PC-3 (cell line): ENCODE measurements around the gene PITPNM3. TPM values are rescaled to one million over a fixed set of nuclear protein-coding genes. Genes with fewer than 3 reads are reported as not detected.
"Not testable (repeated sequence)": the region's sequence is repeated elsewhere in the genome, so short reads cannot be mapped to it uniquely, and the experiment has no call there.

Source experiments
- ATAC-seq: fragments of 200-7000 bp; cut with Tn5 transposase; 2 replicates; pipeline ENCODE4 v1.9.1; 2020; ENCODE audit warnings: mild to moderate bottlenecking, moderate library complexity
- BruUV-seq: library from RNA; stranded (reverse); fragments of 400-500 nt; replicated peaks from 2 replicates; lab custom pipeline; 2021; lab: Mats Ljungman, UMichigan
- CTCF ChIA-PET: fragments of 300-600 bp; sonication (Branson Sonifier 250); formaldehyde crosslinking; loops from one replicate; lab custom pipeline; 2022; ENCODE audit warnings: antibody characterized with exemption; lab: Charles Lee
- POLR2A ChIA-PET: fragments of 300-600 bp; sonication (Branson Sonifier 250); formaldehyde crosslinking; loops from one replicate; lab custom pipeline; 2022; ENCODE audit warnings: antibody characterized with exemption; ENCODE audit not compliant: unreplicated experiment; lab: Charles Lee
- DNase-seq: peaks from one replicate; pipeline ENCODE4 v3.0.0-alpha.2; 2015
- H2AFZ ChIP-seq: fragments of 300-600 bp; sonication (generic); 2 replicates; pipeline ENCODE4 v1.6.0; 2016; ENCODE audit warnings: antibody characterized with exemption, low read length
- H3F3A ChIP-seq: fragments of 300-600 bp; sonication (generic); one replicate; pipeline ENCODE4 v1.6.0; 2017; ENCODE audit warnings: antibody characterized with exemption, low read length, control low read depth, mild to moderate bottlenecking; ENCODE audit not compliant: unreplicated experiment
- H3K27ac ChIP-seq: fragments of 300-600 bp; sonication (generic); 2 replicates; pipeline ENCODE4 v1.5.1; 2016; ENCODE audit warnings: mild to moderate bottlenecking, low read length
- H3K27me3 ChIP-seq: fragments of 300-600 bp; sonication (generic); 2 replicates; pipeline ENCODE4 v1.6.1; 2016; ENCODE audit warnings: low read length, mixed read lengths
- H3K36me3 ChIP-seq: fragments of 300-600 bp; sonication (generic); 2 replicates; pipeline ENCODE4 v1.6.1; 2016; ENCODE audit warnings: low read depth, mixed run types, low read length, mixed read lengths
- H3K4me1 ChIP-seq: fragments of 300-600 bp; sonication (generic); 2 replicates; pipeline ENCODE4 v1.5.1; 2016; ENCODE audit warnings: low read length; ENCODE audit not compliant: insufficient read depth
- H3K4me2 ChIP-seq: fragments of 300-600 bp; sonication (generic); 2 replicates; pipeline ENCODE4 v1.6.0; 2016; ENCODE audit warnings: low read length
- H3K4me3 ChIP-seq: fragments of 300-600 bp; sonication (generic); 2 replicates; pipeline ENCODE4 v1.5.1; 2016; ENCODE audit warnings: mild to moderate bottlenecking, low read length, mixed read lengths
- H3K79me2 ChIP-seq: fragments of 300-600 bp; sonication (generic); 2 replicates; pipeline ENCODE4 v1.6.1; 2017; ENCODE audit warnings: low read length, mixed read lengths
- H3K9ac ChIP-seq: fragments of 300-600 bp; sonication (generic); 2 replicates; pipeline ENCODE4 v1.6.0; 2016; ENCODE audit warnings: mild to moderate bottlenecking, low read length
- H3K9me2 ChIP-seq: fragments of 300-600 bp; sonication (generic); replicated peaks from 2 replicates; pipeline ENCODE4 v1.6.1; 2016; ENCODE audit warnings: mixed run types, low read length, mixed read lengths
- H3K9me3 ChIP-seq: fragments of 300-600 bp; sonication (generic); 2 replicates; pipeline ENCODE4 v1.6.1; 2016; ENCODE audit warnings: low read length, mixed read lengths
- H4K20me1 ChIP-seq: fragments of 300-600 bp; sonication (generic); 2 replicates; pipeline ENCODE4 v1.6.1; 2016; ENCODE audit warnings: low read length, mixed read lengths
- CTCF ChIP-seq: fragments of 300-600 bp; sonication (generic); conservative IDR thresholded peaks from 2 replicates; pipeline ENCODE4 v1.5.1; 2017; ENCODE audit warnings: antibody characterized with exemption, low read depth, mild to moderate bottlenecking, low read length
- EZH2 ChIP-seq: fragments of 300-600 bp; sonication (generic); IDR thresholded peaks from one replicate; pipeline ENCODE4 v1.6.1; 2017; ENCODE audit warnings: antibody characterized with exemption, mild to moderate bottlenecking, low read length; ENCODE audit not compliant: unreplicated experiment
- EZH2phosphoT487 ChIP-seq: fragments of 300-600 bp; sonication (generic); IDR thresholded peaks from 2 replicates; pipeline ENCODE4 v1.6.1; 2018; ENCODE audit warnings: mild to moderate bottlenecking, antibody characterized with exemption, low read length, borderline replicate concordance
- intact Hi-C: fragments of 100-400 bp; cut with micrococcal nuclease; formaldehyde crosslinking; loops from 2 replicates; pipeline ENCODE4 v1.9.0; 2023
- total RNA-seq: library from RNA; depleted of rRNA; stranded (reverse); fragments of >200 nt; gene quantifications from 2 replicates; pipeline ENCODE4 v1.2.3, GENCODE V29; 2014

Gene PITPNM3
- total RNA-seq, 1 experiment from 2014 or later, result 7.1 TPM

- no peak for TF ChIP-seq CTCF
- TF ChIP-seq EZH2phosphoT487, result no peak
- no peak for TF ChIP-seq EZH2
- H3F3A ChIP-seq, result no peaks in the 10 kb centered on the region
- ATAC-seq (no peak), DNase-seq (no peak)
- no peaks in the 10 kb centered on the region for H3K9me2 ChIP-seq
- no peak overlapping the region for H3K4me3 ChIP-seq
- H3K27me3 ChIP-seq, result no peaks in the 10 kb centered on the region
- no peak overlapping the region for H3K27ac ChIP-seq
- peaks cover 18% of the 10 kb centered on the region for H3K4me1 ChIP-seq
- H3K9ac ChIP-seq, result no peak overlapping the region
- intact Hi-C loops, result no loop called here
- no peaks in the 10 kb centered on the region for H3K9me3 ChIP-seq
- no peak overlapping the region for H3K4me2 ChIP-seq
- no peaks in the 10 kb centered on the region for H3K79me2 ChIP-seq
- no peak overlapping the region for H2AFZ ChIP-seq
- no peaks in the 10 kb centered on the region for H4K20me1 ChIP-seq
- CTCF ChIA-PET, result no interaction called here
- peaks cover 17% of the 10 kb centered on the region for H3K36me3 ChIP-seq
- no TSS peak for BruUV-seq
- POLR2A ChIA-PET, result no interaction called here
These were observed 39.7 kb upstream of the PITPNM3 start for GRCh38 chr17:6596081-6596480.

GRCh38 chr17:6593371-6593770 is 37.0 kb upstream of the PITPNM3 start:
- H3F3A ChIP-seq, ATAC-seq, H3K27ac ChIP-seq, H3K79me2 ChIP-seq, H3K9me2 ChIP-seq, POLR2A ChIA-PET, H3K9ac ChIP-seq, DNase-seq, BruUV-seq, CTCF ChIA-PET, H3K27me3 ChIP-seq, H3K4me3 ChIP-seq, H3K9me3 ChIP-seq, H4K20me1 ChIP-seq, intact Hi-C loops, H3K4me2 ChIP-seq, H2AFZ ChIP-seq: not testable (repeated sequence)
- Histone ChIP-seq H3K4me1 (peaks cover 20% of the 10 kb centered on the region), H3K36me3 (peaks cover 14% of the 10 kb centered on the region)

GRCh38 chr17:6592173-6592572 is 35.8 kb upstream of the PITPNM3 start:
- no peaks in the 10 kb centered on the region for H3K79me2 ChIP-seq
- ChIA-PET POLR2A (no interaction called here), CTCF (no interaction called here)
- intact Hi-C loops, result no loop called here
- DNase-seq, result peak; percentile 54
- H2AFZ ChIP-seq, result no peak overlapping the region
- H3K36me3 ChIP-seq, result peaks cover 14% of the 10 kb centered on the region
- no peaks in the 10 kb centered on the region for H3K9me3 ChIP-seq
- H4K20me1 ChIP-seq, result no peaks in the 10 kb centered on the region
- no TSS peak for BruUV-seq
- no peaks in the 10 kb centered on the region for H3K27me3 ChIP-seq
- no peaks in the 10 kb centered on the region for H3F3A ChIP-seq
- H3K9ac ChIP-seq, result no peak overlapping the region; the same call in 1 of the 2 replicates
- no peaks in the 10 kb centered on the region for H3K9me2 ChIP-seq
- TF ChIP-seq EZH2phosphoT487 (no peak), CTCF (no peak), EZH2 (no peak)
- H3K4me2 ChIP-seq, result peak overlapping the region; percentile 47
- ATAC-seq, result peak; percentile 37
- H3K4me1 ChIP-seq, result peaks cover 20% of the 10 kb centered on the region
- H3K27ac ChIP-seq, result peak overlapping the region; percentile 80
- H3K4me3 ChIP-seq, result no peak overlapping the region
